ENCODE results near the gene EGFR.
"Not testable (repeated sequence)": the region's sequence is repeated elsewhere in the genome, so short reads cannot be mapped to it uniquely, and the experiment has no call there.

Gene EGFR

DNA sequence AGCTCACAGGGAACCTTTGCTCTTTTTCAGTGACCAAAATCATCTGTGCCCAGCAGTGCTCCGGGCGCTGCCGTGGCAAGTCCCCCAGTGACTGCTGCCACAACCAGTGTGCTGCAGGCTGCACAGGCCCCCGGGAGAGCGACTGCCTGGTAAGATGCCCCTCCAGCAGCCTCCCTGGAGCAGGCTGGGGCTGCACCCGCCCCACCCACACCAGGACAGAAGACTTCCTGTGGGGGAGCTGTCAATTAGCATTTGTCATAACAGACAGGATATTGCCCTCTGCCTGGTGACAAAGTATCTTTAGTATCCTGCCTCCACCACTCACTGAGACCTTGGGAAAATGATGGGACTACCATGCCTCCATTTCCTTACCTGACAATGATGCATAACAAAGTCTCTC is 133.7 kb downstream of the EGFR start:
- no peak for DNase-seq

DNA sequence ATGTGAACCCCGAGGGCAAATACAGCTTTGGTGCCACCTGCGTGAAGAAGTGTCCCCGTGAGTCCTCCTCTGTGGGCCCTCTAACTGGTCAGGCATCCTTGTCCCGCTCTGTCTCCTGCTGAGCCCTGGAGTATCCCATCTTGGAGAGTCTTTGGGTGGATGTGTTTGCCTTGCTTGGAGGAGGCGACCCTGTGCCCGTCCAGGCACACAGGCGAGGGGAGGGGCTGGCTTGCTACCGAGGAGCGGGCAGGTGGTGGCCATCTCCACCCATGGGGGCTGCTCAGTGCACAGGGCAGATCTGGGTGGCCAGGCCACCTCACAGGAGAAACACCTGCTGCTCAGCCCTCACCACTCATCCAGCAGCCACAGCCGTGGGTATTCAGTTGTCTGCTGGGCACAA is 135.3 kb downstream of the EGFR start:
- no peak for DNase-seq

GRCh38 chr7:55155351-55156117 is 136.7 kb downstream of the EGFR start:
- DNase-seq, result no peak

DNA sequence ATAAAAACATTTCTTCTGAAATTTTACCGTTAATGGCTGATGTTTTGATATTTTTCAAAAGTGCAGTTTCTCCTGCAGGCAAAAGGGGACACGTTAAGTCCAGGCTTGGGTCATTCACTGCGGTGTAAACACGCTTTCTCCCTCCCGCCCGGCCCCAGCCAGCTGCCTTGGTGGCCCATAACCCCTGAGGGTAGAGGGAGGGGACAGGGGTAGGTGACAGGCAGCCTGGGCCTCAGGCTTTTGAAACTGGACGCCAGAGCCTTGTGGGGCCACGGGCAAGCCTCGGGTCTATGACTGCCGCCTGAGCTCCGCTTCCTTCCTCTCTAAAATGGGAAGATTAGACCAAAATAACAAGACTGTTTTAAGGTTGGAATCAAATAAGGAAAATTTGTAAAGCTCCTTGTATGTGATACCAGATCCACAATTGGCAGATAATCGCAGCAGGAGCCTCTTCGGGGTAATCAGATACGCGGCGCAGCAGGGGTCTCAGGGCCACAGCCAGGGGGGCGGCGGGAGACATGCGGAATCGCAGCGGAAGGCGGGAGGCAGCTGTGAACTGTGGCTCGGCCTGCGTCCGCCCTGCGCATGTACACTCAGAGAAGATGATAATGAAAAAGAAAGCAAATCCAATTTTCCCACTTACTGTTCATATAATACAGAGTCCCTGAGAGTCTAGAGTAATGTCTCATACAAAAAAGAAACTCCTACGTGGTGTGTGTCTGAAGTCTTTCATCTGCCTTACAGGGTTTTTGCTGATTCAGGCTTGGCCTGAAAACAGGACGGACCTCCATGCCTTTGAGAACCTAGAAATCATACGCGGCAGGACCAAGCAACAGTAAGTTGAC is 138.3 kb downstream of the EGFR start:
- DNase-seq, result no peak

DNA sequence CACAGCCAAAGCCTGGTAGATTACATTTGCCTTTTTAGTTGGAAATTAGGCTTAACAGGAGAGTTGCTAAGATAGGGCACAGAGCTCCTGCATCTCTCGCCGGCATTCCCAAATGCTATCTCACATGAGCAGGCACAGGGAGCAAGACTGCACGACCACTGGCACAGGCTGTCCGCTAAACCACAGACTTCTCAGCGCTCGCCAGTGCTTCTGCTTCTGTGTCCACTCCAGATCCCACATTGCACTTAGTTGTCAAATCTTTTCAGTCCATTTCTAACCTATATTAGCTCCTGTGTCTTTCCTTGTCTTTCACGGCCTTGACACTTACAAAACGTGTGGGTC is 138.9 kb downstream of the EGFR start:
- no peak for DNase-seq

DNA sequence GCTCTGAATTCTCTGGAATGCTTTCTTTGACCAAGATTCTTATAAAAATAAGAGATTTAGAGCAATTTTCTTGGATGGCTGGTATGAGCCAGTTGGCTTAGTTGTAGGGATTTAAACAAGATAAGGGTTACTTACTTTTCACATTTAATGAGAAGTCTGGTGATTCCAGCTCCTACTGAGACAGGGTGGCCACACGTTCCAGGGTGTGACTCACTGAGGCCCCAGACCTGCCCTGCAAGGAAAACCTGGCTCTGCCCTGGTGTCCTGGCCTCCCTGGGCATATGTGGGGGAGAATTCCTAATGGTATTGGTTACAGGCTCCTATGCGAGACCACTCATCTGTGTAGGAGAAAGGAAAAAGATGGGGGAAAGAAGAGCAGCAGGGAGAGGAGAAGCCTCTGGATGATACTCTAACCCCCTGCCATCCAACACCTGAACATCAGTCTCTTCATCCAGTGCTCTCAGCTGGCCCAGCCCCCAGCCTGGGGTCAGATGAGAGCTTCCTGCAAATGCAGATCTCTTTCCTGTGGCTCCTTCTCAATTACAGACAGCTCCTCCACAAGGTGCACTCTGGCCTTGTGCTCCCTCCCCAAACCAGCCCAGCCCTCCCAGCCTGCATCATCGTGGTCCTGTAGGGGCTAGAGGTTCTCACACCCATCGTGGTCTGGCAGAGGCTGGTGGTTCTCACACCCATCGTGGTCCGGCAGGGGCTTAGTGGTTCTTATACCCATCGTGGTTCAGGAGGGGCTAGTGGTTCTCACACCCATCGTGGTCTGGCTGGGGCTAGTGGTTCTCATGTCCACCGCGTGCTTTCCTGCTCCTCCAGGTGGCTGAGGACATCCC is 139.9 kb downstream of the EGFR start:
- no peak for DNase-seq

GRCh38 chr7:55160539-55160938 is 141.7 kb downstream of the EGFR start:
- no peak for DNase-seq

DNA sequence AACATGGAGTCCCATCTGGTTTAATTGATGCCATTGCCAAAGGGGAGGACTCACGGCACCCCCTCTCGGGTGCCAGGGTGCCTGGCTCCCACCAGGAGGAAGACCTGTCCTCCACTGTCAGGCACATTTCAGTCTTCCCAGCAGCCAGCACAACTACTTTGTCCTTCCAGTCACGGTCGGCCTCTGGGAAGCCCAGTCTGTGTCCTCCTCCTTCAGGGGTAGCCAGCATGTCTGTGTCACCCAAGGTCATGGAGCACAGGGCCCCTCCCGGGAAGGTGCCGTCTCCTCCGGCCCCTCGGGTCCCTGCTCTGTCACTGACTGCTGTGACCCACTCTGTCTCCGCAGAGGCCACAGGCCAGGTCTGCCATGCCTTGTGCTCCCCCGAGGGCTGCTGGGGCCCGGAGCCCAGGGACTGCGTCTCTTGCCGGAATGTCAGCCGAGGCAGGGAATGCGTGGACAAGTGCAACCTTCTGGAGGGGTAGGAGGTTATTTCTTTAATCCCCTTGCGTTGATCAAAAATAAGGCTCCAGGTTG is 142.4 kb downstream of the EGFR start:
- no peak for DNase-seq

- no peak for DNase-seq
Observed at GRCh38 chr7:55162476-55162875, 143.7 kb downstream of the EGFR start.

GRCh38 chr7:55163733-55164132 is 144.9 kb downstream of the EGFR start:
- DNase-seq, result no peak

- no peak for DNase-seq
Observed at GRCh38 chr7:55164527-55164926, 145.7 kb downstream of the EGFR start.

GRCh38 chr7:55165176-55165861 is 146.5 kb downstream of the EGFR start:
- no peak for DNase-seq

GRCh38 chr7:55167296-55167695 is 148.5 kb downstream of the EGFR start:
- not testable (repeated sequence) for DNase-seq

- no peak for DNase-seq
Observed at GRCh38 chr7:55170335-55171069, 151.7 kb downstream of the EGFR start.

DNA sequence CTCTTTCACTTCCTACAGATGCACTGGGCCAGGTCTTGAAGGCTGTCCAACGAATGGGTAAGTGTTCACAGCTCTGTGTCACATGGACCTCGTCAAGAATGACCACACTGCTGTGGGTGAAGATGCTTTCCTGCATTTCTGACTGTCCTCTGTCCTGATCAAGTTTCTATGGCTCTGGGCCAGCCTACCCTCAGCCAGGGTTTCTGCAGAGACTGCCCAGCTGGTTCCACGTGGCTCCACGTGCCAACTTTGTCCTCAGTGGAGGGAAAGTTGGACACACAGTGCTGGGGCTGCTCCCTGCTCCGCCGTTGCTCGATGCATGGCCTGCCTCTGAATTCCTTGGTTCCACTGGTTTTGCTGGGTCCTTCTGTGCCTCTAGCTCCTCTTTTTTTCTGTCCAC is 152.3 kb downstream of the EGFR start:
- DNase-seq, result no peak

GRCh38 chr7:55172161-55172560 is 153.3 kb downstream of the EGFR start:
- no peak for DNase-seq

DNA sequence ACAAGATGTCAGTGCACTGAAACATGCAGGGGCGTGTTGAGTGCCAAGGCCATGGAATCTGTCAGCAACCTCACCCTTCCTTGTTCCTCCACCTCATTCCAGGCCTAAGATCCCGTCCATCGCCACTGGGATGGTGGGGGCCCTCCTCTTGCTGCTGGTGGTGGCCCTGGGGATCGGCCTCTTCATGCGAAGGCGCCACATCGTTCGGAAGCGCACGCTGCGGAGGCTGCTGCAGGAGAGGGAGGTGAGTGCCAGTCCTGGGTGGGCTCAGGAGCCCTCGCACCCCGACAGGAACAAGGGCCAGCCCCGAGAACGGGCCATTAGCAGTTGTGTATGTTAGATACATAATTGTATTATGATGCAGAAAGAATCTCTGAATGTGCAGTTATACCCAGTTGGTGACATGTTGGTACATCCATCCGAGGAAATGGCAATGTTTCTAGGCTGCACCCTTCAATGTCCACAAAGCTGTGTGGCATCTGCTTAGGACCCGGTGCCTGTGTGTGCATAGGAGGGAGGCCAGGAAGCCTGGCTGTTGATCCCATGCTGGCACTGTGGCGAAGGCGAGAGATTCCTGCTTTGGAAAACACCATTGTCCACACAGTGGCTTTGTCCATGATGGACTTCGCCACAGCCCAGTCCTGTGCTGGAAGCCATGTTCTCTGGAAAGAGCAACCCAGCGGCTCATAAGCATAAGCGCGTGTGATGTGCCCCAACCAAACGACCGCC is 154.2 kb downstream of the EGFR start:
- DNase-seq, result no peak

- DNase-seq, result no peak
Observed at GRCh38 chr7:55173671-55174070, 154.9 kb downstream of the EGFR start.

GRCh38 chr7:55174456-55174855 is 155.6 kb downstream of the EGFR start:
- DNase-seq, result no peak

- no peak for DNase-seq
Observed at GRCh38 chr7:55174856-55175255, 156.0 kb downstream of the EGFR start.

GRCh38 chr7:55177068-55177530 is 158.3 kb downstream of the EGFR start:
- no peak for DNase-seq
